WTC11 (cell line): ENCODE data around the gene ELK3.

ENCODE experiments used
- CBFB ChIP-seq: sonication (generic); formaldehyde crosslinking; IDR thresholded peaks from 2 replicates; pipeline ENCODE4 v1.8.1; 2022; ENCODE audit warnings: mild to moderate bottlenecking, low read depth, missing genetic modification reagents
- CREB1 ChIP-seq: sonication (generic); formaldehyde crosslinking; IDR thresholded peaks from 2 replicates; pipeline ENCODE4 v1.8.0; 2023; ENCODE audit warnings: mild to moderate bottlenecking, missing genetic modification reagents
- E2F4 ChIP-seq: sonication (generic); formaldehyde crosslinking; IDR thresholded peaks from 2 replicates; pipeline ENCODE4 v1.8.1; 2022; ENCODE audit warnings: low read depth, mild to moderate bottlenecking, moderate library complexity, missing genetic modification reagents, borderline replicate concordance
- ERG ChIP-seq: fragments of 250-450 bp; sonication (Bioruptor Pico); IDR thresholded peaks from 2 replicates; pipeline ENCODE4 v1.8.0; 2021; ENCODE audit warnings: mild to moderate bottlenecking
- JUN ChIP-seq: sonication (generic); formaldehyde crosslinking; IDR thresholded peaks from 2 replicates; pipeline ENCODE4 v1.8.0; 2023; ENCODE audit warnings: mild to moderate bottlenecking, missing genetic modification reagents
- NFYB ChIP-seq: sonication (generic); formaldehyde crosslinking; conservative IDR thresholded peaks from 2 replicates; pipeline ENCODE4 v1.8.0; 2022; ENCODE audit warnings: low read depth, missing genetic modification reagents
- STAT6 ChIP-seq: sonication (generic); formaldehyde crosslinking; conservative IDR thresholded peaks from 2 replicates; pipeline ENCODE4 v1.8.1; 2023; ENCODE audit warnings: mild to moderate bottlenecking, low read depth, missing genetic modification reagents, moderate library complexity
- ZNF232 ChIP-seq: sonication (generic); formaldehyde crosslinking; IDR thresholded peaks from 2 replicates; pipeline ENCODE4 v1.8.0; 2022; ENCODE audit warnings: mild to moderate bottlenecking, missing genetic modification reagents
- TF ChIP-seq, protein P1 (sequence below): sonication (generic); formaldehyde crosslinking; IDR thresholded peaks from 2 replicates; pipeline ENCODE4 v1.8.1; 2023; ENCODE audit warnings: mild to moderate bottlenecking, missing genetic modification reagents, borderline replicate concordance
- TF ChIP-seq, protein P2 (sequence below): fragments of 200-600 bp; IDR thresholded peaks from 2 replicates; pipeline ENCODE4 v1.8.0; 2022; ENCODE audit warnings: antibody characterized with exemption
- TF ChIP-seq, protein P3 (sequence below): sonication (generic); formaldehyde crosslinking; IDR thresholded peaks from 2 replicates; pipeline ENCODE4 v1.8.0; 2023; ENCODE audit warnings: missing genetic modification reagents

- TF ChIP-seq E2F4 (CRISPR knock-in tag) (no peak), NFYB (CRISPR knock-in tag) (no peak), JUN (CRISPR knock-in tag) (no peak), CREB1 (CRISPR knock-in tag) (no peak), STAT6 (CRISPR knock-in tag) (no peak), ZNF232 (no peak), CBFB (CRISPR knock-in tag) (no peak), ERG (CRISPR knock-in tag) (no peak)
- TF ChIP-seq, protein P1, sequence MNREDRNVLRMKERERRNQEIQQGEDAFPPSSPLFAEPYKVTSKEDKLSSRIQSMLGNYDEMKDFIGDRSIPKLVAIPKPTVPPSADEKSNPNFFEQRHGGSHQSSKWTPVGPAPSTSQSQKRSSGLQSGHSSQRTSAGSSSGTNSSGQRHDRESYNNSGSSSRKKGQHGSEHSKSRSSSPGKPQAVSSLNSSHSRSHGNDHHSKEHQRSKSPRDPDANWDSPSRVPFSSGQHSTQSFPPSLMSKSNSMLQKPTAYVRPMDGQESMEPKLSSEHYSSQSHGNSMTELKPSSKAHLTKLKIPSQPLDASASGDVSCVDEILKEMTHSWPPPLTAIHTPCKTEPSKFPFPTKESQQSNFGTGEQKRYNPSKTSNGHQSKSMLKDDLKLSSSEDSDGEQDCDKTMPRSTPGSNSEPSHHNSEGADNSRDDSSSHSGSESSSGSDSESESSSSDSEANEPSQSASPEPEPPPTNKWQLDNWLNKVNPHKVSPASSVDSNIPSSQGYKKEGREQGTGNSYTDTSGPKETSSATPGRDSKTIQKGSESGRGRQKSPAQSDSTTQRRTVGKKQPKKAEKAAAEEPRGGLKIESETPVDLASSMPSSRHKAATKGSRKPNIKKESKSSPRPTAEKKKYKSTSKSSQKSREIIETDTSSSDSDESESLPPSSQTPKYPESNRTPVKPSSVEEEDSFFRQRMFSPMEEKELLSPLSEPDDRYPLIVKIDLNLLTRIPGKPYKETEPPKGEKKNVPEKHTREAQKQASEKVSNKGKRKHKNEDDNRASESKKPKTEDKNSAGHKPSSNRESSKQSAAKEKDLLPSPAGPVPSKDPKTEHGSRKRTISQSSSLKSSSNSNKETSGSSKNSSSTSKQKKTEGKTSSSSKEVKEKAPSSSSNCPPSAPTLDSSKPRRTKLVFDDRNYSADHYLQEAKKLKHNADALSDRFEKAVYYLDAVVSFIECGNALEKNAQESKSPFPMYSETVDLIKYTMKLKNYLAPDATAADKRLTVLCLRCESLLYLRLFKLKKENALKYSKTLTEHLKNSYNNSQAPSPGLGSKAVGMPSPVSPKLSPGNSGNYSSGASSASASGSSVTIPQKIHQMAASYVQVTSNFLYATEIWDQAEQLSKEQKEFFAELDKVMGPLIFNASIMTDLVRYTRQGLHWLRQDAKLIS: no peak
- TF ChIP-seq, protein P2, sequence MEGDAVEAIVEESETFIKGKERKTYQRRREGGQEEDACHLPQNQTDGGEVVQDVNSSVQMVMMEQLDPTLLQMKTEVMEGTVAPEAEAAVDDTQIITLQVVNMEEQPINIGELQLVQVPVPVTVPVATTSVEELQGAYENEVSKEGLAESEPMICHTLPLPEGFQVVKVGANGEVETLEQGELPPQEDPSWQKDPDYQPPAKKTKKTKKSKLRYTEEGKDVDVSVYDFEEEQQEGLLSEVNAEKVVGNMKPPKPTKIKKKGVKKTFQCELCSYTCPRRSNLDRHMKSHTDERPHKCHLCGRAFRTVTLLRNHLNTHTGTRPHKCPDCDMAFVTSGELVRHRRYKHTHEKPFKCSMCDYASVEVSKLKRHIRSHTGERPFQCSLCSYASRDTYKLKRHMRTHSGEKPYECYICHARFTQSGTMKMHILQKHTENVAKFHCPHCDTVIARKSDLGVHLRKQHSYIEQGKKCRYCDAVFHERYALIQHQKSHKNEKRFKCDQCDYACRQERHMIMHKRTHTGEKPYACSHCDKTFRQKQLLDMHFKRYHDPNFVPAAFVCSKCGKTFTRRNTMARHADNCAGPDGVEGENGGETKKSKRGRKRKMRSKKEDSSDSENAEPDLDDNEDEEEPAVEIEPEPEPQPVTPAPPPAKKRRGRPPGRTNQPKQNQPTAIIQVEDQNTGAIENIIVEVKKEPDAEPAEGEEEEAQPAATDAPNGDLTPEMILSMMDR: no peak
- TF ChIP-seq, protein P3, sequence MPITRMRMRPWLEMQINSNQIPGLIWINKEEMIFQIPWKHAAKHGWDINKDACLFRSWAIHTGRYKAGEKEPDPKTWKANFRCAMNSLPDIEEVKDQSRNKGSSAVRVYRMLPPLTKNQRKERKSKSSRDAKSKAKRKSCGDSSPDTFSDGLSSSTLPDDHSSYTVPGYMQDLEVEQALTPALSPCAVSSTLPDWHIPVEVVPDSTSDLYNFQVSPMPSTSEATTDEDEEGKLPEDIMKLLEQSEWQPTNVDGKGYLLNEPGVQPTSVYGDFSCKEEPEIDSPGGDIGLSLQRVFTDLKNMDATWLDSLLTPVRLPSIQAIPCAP (CRISPR knock-in tag): no peak
Observed at GRCh38 chr12:96196781-96197180, 2.6 kb downstream of the ELK3 start.
